ENCODE results near the gene ODAPH.

DNA sequence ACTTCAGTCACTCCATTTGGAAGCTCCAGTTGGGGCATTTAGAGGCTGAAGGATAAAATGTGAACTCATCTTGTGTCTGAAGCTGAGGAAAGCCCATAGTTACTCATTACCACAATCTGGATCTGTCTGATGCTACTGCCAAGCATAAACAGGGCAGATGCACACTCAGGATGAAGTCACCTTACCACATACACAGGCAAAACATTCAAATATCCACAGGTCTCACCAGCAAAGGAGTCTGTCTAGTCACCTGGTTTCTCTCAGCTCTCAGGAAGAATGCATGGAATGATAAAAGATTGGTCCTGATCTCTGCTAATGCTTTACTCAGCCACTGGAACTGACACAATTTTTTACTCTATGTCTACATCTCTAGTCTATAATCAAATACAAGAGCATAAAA is 13.0 kb upstream of the ODAPH start:
- TF ChIP-seq, protein P1, sequence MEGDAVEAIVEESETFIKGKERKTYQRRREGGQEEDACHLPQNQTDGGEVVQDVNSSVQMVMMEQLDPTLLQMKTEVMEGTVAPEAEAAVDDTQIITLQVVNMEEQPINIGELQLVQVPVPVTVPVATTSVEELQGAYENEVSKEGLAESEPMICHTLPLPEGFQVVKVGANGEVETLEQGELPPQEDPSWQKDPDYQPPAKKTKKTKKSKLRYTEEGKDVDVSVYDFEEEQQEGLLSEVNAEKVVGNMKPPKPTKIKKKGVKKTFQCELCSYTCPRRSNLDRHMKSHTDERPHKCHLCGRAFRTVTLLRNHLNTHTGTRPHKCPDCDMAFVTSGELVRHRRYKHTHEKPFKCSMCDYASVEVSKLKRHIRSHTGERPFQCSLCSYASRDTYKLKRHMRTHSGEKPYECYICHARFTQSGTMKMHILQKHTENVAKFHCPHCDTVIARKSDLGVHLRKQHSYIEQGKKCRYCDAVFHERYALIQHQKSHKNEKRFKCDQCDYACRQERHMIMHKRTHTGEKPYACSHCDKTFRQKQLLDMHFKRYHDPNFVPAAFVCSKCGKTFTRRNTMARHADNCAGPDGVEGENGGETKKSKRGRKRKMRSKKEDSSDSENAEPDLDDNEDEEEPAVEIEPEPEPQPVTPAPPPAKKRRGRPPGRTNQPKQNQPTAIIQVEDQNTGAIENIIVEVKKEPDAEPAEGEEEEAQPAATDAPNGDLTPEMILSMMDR (conservative IDR thresholded peaks at IDR 0.05) = no peak
- TF ChIP-seq EZH2 (IDR thresholded peaks at IDR 0.05; ENCODE audit: low read depth) = no peak
